GM12801 (cell line): Measurements from ENCODE around the gene SGCA.

Source experiments
- CTCF ChIP-seq: IDR thresholded peaks from one replicate; pipeline ENCODE4 v1.5.1; 2011; ENCODE audit warnings: control low read depth; ENCODE audit not compliant: insufficient read length; ENCODE audit errors: extremely low read depth

SGCA gene

DNA sequence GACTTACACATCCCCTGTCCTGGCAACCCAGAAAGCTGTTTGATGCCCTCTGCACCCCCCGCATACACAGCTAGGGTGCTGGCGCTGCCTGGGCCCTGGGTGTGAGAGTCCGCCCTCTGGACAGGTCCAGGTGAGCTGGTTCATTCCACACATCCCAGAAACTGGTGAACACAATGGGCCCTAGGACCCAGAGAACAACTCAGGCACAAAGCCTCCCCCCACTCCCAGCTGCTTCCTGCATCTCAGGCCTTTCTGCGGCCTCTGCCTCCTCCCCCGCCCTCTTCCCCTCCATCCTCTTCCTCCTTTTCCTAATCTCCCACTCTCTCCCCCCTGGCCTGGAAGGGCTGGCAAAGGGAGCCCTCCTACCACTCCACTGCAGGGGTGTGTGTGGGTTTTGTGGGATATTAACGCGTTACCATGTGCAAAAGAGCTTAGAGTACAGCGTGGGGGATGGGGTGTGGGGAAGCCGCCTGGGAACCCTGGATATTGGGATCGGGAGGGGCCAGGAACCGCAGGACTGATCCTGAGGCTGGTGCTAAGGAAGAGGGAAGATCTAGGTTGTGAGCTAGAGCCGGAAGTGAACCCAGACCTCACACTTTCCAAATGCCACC lies 13.8 kb upstream of the SGCA start:
- no peak for TF ChIP-seq CTCF

DNA sequence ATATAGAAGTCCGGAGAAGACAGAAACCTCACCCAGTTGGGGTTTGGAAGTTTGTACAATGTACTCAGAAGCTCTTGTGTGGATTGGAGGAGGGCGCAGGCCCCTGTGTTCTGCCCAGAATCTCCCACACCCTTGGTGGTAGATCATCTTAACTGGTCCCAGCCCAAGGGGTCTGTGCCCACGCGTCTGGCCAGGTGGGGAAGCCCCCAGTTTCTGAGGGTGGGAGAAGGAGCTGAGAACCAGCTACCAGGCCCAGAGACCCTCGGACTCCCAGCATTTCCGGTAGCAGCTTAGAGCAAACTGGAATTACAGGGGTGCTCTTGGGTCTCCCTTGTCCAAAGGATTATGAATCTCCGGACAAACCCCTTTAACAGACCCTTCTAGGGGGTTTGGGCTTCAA lies 13.1 kb upstream of the SGCA start:
- no peak for TF ChIP-seq CTCF

GRCh38 chr17:50153650-50154575 lies 11.9 kb upstream of the SGCA start:
- no peak for TF ChIP-seq CTCF

DNA sequence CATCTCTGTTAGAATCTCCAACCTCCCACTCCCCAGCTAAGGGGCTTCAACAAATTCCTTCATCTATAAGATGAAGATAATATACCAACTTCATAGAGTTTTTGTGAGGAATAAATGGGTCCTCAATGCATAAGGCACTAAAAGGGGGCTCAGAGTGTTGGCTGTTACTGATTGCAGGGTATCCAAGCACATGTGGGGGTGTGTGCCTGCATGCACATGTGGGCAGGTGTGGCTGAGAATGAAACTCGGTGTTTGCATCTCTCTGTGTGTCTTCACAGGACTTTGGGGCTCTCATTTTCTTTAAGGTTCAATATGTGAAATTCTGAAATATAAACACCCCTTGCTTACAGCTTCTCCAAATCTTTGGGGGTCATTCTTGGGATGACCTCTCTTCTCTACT lies 11.2 kb upstream of the SGCA start:
- TF ChIP-seq CTCF = no peak

- TF ChIP-seq CTCF = no peak
Measured at GRCh38 chr17:50155115-50155819, 10.5 kb upstream of the SGCA start.

- TF ChIP-seq CTCF = no peak
Measured at GRCh38 chr17:50157891-50158290, 7.9 kb upstream of the SGCA start.
